OCI-LY3 (cell line): ENCODE results near the gene FGFBP1.

Experiments
- H2AFZ ChIP-seq: fragments of 200-600, 300-600 bp; shearing (Covaris generic); 2 replicates; pipeline ENCODE4 v1.6.0; 2014; ENCODE audit warnings: antibody characterized with exemption, low read depth, low read length
- H3K27ac ChIP-seq: fragments of 200-600, 300-600 bp; sonication (generic); 2 replicates; pipeline ENCODE4 v1.5.1; 2014; ENCODE audit warnings: mild to moderate bottlenecking, low read length, moderate library complexity, mixed read lengths
- H3K27me3 ChIP-seq: fragments of 200-600, 300-600 bp; sonication (generic); 2 replicates; pipeline ENCODE4 v1.6.1; 2014; ENCODE audit warnings: low read depth, low read length, mixed read lengths
- H3K36me3 ChIP-seq: fragments of 200-600, 300-600 bp; sonication (generic); replicated peaks from 2 replicates; pipeline ENCODE3; 2014; ENCODE audit warnings: low read depth, low read length, mixed read lengths
- H3K4me1 ChIP-seq: fragments of 300-600, 200-600 bp; sonication (generic); 2 replicates; pipeline ENCODE4 v1.6.1; 2014; ENCODE audit warnings: low read length, mixed read lengths
- H3K4me2 ChIP-seq: fragments of 200-600, 300-600 bp; sonication (generic); 2 replicates; pipeline ENCODE4 v1.6.1; 2014; ENCODE audit warnings: low read length, mixed read lengths
- H3K4me3 ChIP-seq: fragments of 300-600, 200-600 bp; sonication (generic); 2 replicates; pipeline ENCODE4 v1.5.1; 2014; ENCODE audit warnings: antibody characterized with exemption, mild to moderate bottlenecking, low read length, moderate library complexity
- H3K79me2 ChIP-seq: fragments of 300-600, 200-600 bp; shearing (Covaris generic); 2 replicates; pipeline ENCODE4 v1.6.1; 2014; ENCODE audit warnings: mild to moderate bottlenecking, low read length, mixed read lengths
- H3K9ac ChIP-seq: fragments of 300-600, 200-600 bp; shearing (Covaris generic); 2 replicates; pipeline ENCODE4 v1.6.0; 2014; ENCODE audit warnings: mild to moderate bottlenecking, low read length, moderate library complexity
- H3K9me3 ChIP-seq: fragments of 200-600, 300-600 bp; shearing (Covaris generic); 2 replicates; pipeline ENCODE4 v1.6.1; 2014; ENCODE audit warnings: low read length, mixed read lengths; ENCODE audit not compliant: insufficient read depth
- H4K20me1 ChIP-seq: fragments of 200-600, 300-600 bp; sonication (generic); 2 replicates; pipeline ENCODE4 v1.6.1; 2016; ENCODE audit warnings: low read length, mixed read lengths; ENCODE audit not compliant: insufficient read depth
- CTCF ChIP-seq: fragments of 200-600, 300-600 bp; sonication (generic); IDR thresholded peaks from 2 replicates; pipeline ENCODE4 v1.5.1; 2014; ENCODE audit warnings: antibody characterized with exemption, low read length, low read depth
- EZH2phosphoT487 ChIP-seq: fragments of 200-600 bp; shearing (Covaris generic); IDR thresholded peaks from 2 replicates; pipeline ENCODE4 v1.6.1; 2018; ENCODE audit warnings: antibody characterized with exemption, mixed run types, low read depth

Gene FGFBP1

DNA sequence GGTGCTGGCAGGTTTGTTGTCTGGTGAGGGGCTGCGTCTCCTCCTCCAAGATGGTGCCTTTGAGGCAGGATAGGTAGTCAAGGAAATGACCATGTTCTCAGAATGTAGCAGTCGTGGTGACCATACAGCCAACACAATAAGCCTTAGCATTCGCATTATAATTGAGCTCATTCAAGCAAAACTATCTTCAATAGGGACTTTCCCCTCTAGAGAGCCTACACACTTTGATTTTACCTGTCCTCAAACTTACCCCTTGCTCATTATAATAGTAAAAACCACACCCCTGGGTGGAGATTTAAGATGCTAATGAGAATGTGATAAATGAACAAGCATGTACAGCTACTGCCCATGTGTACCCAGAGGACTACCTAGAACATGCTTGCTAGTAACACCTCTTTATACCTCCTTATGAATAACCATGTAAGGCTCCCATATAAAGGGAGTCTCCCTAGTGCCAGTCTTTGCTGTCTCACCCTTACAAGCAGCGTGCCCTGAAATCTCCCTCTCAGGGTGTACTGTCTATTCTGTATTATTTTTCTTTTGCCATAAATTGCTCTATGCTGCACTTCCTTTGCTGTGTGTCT is 48.2 kb downstream of the FGFBP1 start:
- no peaks in the 10 kb centered on the region for H3K36me3 ChIP-seq
- H3K4me1 ChIP-seq, result peaks cover 12% of the 10 kb centered on the region
- H4K20me1 ChIP-seq, result no peaks in the 10 kb centered on the region
- H3K4me2 ChIP-seq, result no peak overlapping the region
- no peaks in the 10 kb centered on the region for H3K27me3 ChIP-seq
- H3K9me3 ChIP-seq, result no peaks in the 10 kb centered on the region
- H3K79me2 ChIP-seq, result no peaks in the 10 kb centered on the region
- H3K4me3 ChIP-seq, result no peak overlapping the region
- TF ChIP-seq CTCF (no peak), EZH2phosphoT487 (no peak)
- no peak overlapping the region for H3K27ac ChIP-seq
- no peak overlapping the region for H3K9ac ChIP-seq
- no peak overlapping the region for H2AFZ ChIP-seq

GRCh38 chr4:15888515-15888914 is 50.0 kb downstream of the FGFBP1 start:
- no peak overlapping the region for H3K27ac ChIP-seq
- H2AFZ ChIP-seq, result no peak overlapping the region
- H4K20me1 ChIP-seq, result no peaks in the 10 kb centered on the region
- H3K79me2 ChIP-seq, result no peaks in the 10 kb centered on the region
- H3K4me1 ChIP-seq, result peaks cover 12% of the 10 kb centered on the region
- no peaks in the 10 kb centered on the region for H3K9me3 ChIP-seq
- TF ChIP-seq CTCF (no peak), EZH2phosphoT487 (no peak)
- no peak overlapping the region for H3K4me2 ChIP-seq
- H3K4me3 ChIP-seq, result no peak overlapping the region
- peaks cover 4% of the 10 kb centered on the region; the same call in 1 of the 2 replicates for H3K27me3 ChIP-seq
- H3K9ac ChIP-seq, result no peak overlapping the region
- H3K36me3 ChIP-seq, result no peaks in the 10 kb centered on the region
